H1 (cell line): ENCODE measurements around the gene BATF3. TPM values are rescaled to one million over a fixed set of nuclear protein-coding genes. Genes with fewer than 3 reads are reported as not detected.

Experiments used
- CTCF ChIA-PET: fragments of 300-600 bp; sonication (Branson Sonifier 250); formaldehyde crosslinking; loops from one replicate; lab custom pipeline; 2021; ENCODE audit not compliant: partially characterized antibody; lab: Charles Lee
- POLR2A ChIA-PET: fragments of 300-600 bp; sonication (Branson Sonifier 250); formaldehyde crosslinking; loops from one replicate; lab custom pipeline; 2021; ENCODE audit warnings: inconsistent platforms; ENCODE audit not compliant: partially characterized antibody; lab: Charles Lee
- DNase-seq, 2 experiments: peaks; one replicate each; pipeline versions ENCODE4 v3.0.0 to v3.0.0-alpha.2; 2010 to 2022; ENCODE audit warnings: low spot score in 2 of 2, low read depth in 1 of 2, mixed read lengths in 1 of 2
- FAIRE-seq: peaks from 2 replicates; lab custom pipeline; 2011; peaks lifted over from hg19 to GRCh38; lab: Jason Lieb, UNC
- H2AFZ ChIP-seq: 2 replicates; pipeline ENCODE4 v1.8.1; 2012; ENCODE audit warnings: low read length, inconsistent platforms
- H2AK5ac ChIP-seq: 2 replicates; pipeline ENCODE4 v1.6.1; 2013; ENCODE audit warnings: low read depth, low read length
- H2BK120ac ChIP-seq: replicated peaks from 2 replicates; pipeline ENCODE3; 2013; ENCODE audit warnings: low read depth, low read length, inconsistent platforms
- H2BK12ac ChIP-seq: 2 replicates; pipeline ENCODE4 v1.6.1; 2013; ENCODE audit warnings: low read depth, low read length
- H2BK15ac ChIP-seq: 2 replicates; pipeline ENCODE4 v1.6.1; 2013; ENCODE audit warnings: low read length
- H2BK20ac ChIP-seq: 2 replicates; pipeline ENCODE4 v1.6.1; 2013; ENCODE audit warnings: low read length
- H2BK5ac ChIP-seq: 2 replicates; pipeline ENCODE4 v1.6.1; 2013; ENCODE audit warnings: low read depth, low read length
- H3K14ac ChIP-seq: 2 replicates; pipeline ENCODE4 v1.6.1; 2013; ENCODE audit warnings: inconsistent platforms; ENCODE audit not compliant: insufficient read length
- H3K18ac ChIP-seq: 2 replicates; pipeline ENCODE4 v1.6.1; 2013; ENCODE audit warnings: low read length; ENCODE audit errors: extremely low read depth
- H3K23ac ChIP-seq: 2 replicates; pipeline ENCODE4 v1.6.1; 2013; ENCODE audit warnings: inconsistent platforms; ENCODE audit not compliant: insufficient read length
- H3K23me2 ChIP-seq: 2 replicates; pipeline ENCODE4 v1.6.1; 2013; ENCODE audit warnings: low read depth, low read length
- H3K27ac ChIP-seq: 2 replicates; pipeline ENCODE4 v1.6.1; 2011; ENCODE audit warnings: low read depth, low read length, inconsistent platforms
- H3K27me3 ChIP-seq, 4 experiments: replicated peaks in 1 of 4; 1 replicate in 1 of 4; 2 replicates in 3 of 4; pipeline versions ENCODE4 v1.6.1 to v1.8.1; 2011 to 2013; ENCODE audit warnings: low read length in 3 of 4, mild to moderate bottlenecking in 3 of 4, inconsistent platforms in 2 of 4, mixed read lengths in 2 of 4, moderate library complexity in 1 of 4; ENCODE audit not compliant: control insufficient read depth in 3 of 4, insufficient read depth in 3 of 4; ENCODE audit errors: extremely low read depth in 1 of 4
- H3K36me3 ChIP-seq, 4 experiments: 2 replicates each; pipeline versions ENCODE4 v1.6.1 to v1.8.1; 2011 to 2013; ENCODE audit warnings: mild to moderate bottlenecking in 4 of 4, low read length in 3 of 4, moderate library complexity in 2 of 4, control low read depth in 1 of 4, inconsistent platforms in 1 of 4; ENCODE audit not compliant: insufficient read depth in 4 of 4, control insufficient read depth in 2 of 4
- H3K4ac ChIP-seq: replicated peaks from 2 replicates; pipeline ENCODE3; 2013; ENCODE audit warnings: low read length, low read depth, mixed read lengths, inconsistent platforms; ENCODE audit not compliant: insufficient read length
- H3K4me1 ChIP-seq, 4 experiments: replicated peaks in 1 of 4; 1 replicate in 1 of 4; 2 replicates in 3 of 4; pipeline versions ENCODE4 v1.6.1 to v1.8.1; 2011 to 2013; ENCODE audit warnings: low read length in 3 of 4, inconsistent platforms in 2 of 4, mixed read lengths in 1 of 4; ENCODE audit not compliant: insufficient read depth in 4 of 4, control insufficient read depth in 3 of 4
- H3K4me2 ChIP-seq, 2 experiments: 2 replicates each; pipeline versions ENCODE4 v1.6.1 to v1.8.1; 2011 to 2013; ENCODE audit warnings: low read depth in 2 of 2, low read length in 2 of 2, control low read depth in 1 of 2, inconsistent platforms in 1 of 2, mild to moderate bottlenecking in 1 of 2; ENCODE audit not compliant: insufficient read depth in 1 of 2
- H3K4me3 ChIP-seq, 4 experiments: fragments of 200-600, 300-600 bp in 1 of 4; sonication (generic), shearing (Covaris generic), sonication (Bioruptor Twin) in 1 of 4; 2 replicates each; pipeline versions ENCODE4 v1.5.1 to v1.8.1; 2011 to 2016; ENCODE audit warnings: low read length in 4 of 4, low read depth in 3 of 4, control low read depth in 2 of 4, inconsistent platforms in 2 of 4, mild to moderate bottlenecking in 2 of 4, mixed read lengths in 1 of 4, moderate library complexity in 1 of 4; ENCODE audit not compliant: insufficient read depth in 2 of 4; ENCODE audit errors: extremely low read depth in 1 of 4
- H3K56ac ChIP-seq: replicated peaks from 2 replicates; pipeline ENCODE3; 2013; ENCODE audit warnings: low read depth, mild to moderate bottlenecking, mixed read lengths, low read length, inconsistent platforms; ENCODE audit not compliant: insufficient read length
- H3K79me1 ChIP-seq: 2 replicates; pipeline ENCODE4 v1.6.1; 2013; ENCODE audit warnings: low read depth, low read length, control low read depth
- H3K79me2 ChIP-seq, 2 experiments: 2 replicates each; pipeline versions ENCODE4 v1.6.1 to v1.8.1; 2012 to 2013; ENCODE audit warnings: low read length in 2 of 2, mild to moderate bottlenecking in 2 of 2, inconsistent platforms in 1 of 2; ENCODE audit not compliant: insufficient read depth in 2 of 2, control insufficient read depth in 1 of 2
- H3K9ac ChIP-seq, 4 experiments: replicated peaks in 1 of 4; 1 replicate in 1 of 4; 2 replicates in 3 of 4; pipeline versions ENCODE4 v1.6.1 to v1.8.1; 2011 to 2013; ENCODE audit warnings: low read depth in 3 of 4, low read length in 3 of 4, control low read depth in 2 of 4, mild to moderate bottlenecking in 2 of 4, moderate library complexity in 2 of 4, inconsistent platforms in 1 of 4; ENCODE audit errors: extremely low read depth in 1 of 4
- H3K9me3 ChIP-seq, 2 experiments: 2 replicates each; pipeline versions ENCODE4 v1.6.1 to v1.8.1; 2012 to 2013; ENCODE audit warnings: mild to moderate bottlenecking in 2 of 2, moderate library complexity in 2 of 2, control low read depth in 1 of 2, inconsistent platforms in 1 of 2, low read depth in 1 of 2, low read length in 1 of 2, mixed read lengths in 1 of 2; ENCODE audit not compliant: insufficient read depth in 2 of 2
- H4K20me1 ChIP-seq, 2 experiments: replicated peaks in 1 of 2; 2 replicates each; pipeline versions ENCODE3 to v1.8.1; 2011 to 2013; ENCODE audit warnings: inconsistent platforms in 2 of 2, low read length in 2 of 2, mild to moderate bottlenecking in 1 of 2; ENCODE audit not compliant: insufficient read depth in 2 of 2, control insufficient read depth in 1 of 2
- H4K5ac ChIP-seq: 2 replicates; pipeline ENCODE4 v1.6.1; 2013; ENCODE audit warnings: low read length, low read depth, mixed read lengths, inconsistent platforms; ENCODE audit not compliant: insufficient read length
- H4K8ac ChIP-seq: 2 replicates; pipeline ENCODE4 v1.8.0; 2013; ENCODE audit warnings: mild to moderate bottlenecking, moderate library complexity, low read length, inconsistent platforms; ENCODE audit not compliant: insufficient read depth; ENCODE audit errors: extremely low read depth
- H4K91ac ChIP-seq: replicated peaks from 2 replicates; pipeline ENCODE3; 2013; ENCODE audit warnings: low read length, mixed read lengths, inconsistent platforms; ENCODE audit not compliant: insufficient read length
- EGR1 ChIP-seq: IDR thresholded peaks from 2 replicates; pipeline ENCODE4 v1.6.1; 2011; ENCODE audit warnings: low read depth, low read length, borderline replicate concordance
- EP300 ChIP-seq, 2 experiments: IDR thresholded peaks; 1 replicate in 1 of 2; 2 replicates in 1 of 2; pipeline ENCODE4 v1.6.1; 2011 to 2012; ENCODE audit warnings: low read depth in 2 of 2, low read length in 2 of 2, mild to moderate bottlenecking in 2 of 2, borderline replicate concordance in 1 of 2, inconsistent platforms in 1 of 2, moderate library complexity in 1 of 2
- KDM4A ChIP-seq: IDR thresholded peaks from one replicate; pipeline ENCODE4 v1.7.1; 2012; ENCODE audit warnings: low read depth, mild to moderate bottlenecking, moderate library complexity, low read length, inconsistent platforms; ENCODE audit not compliant: severe bottlenecking
- MAX ChIP-seq: IDR thresholded peaks from 2 replicates; pipeline ENCODE4 v1.6.1; 2012; ENCODE audit warnings: inconsistent platforms
- NANOG ChIP-seq: IDR thresholded peaks from 2 replicates; pipeline ENCODE4 v1.6.1; 2011; ENCODE audit warnings: low read length, low read depth, mild to moderate bottlenecking, inconsistent platforms; ENCODE audit not compliant: insufficient read depth, poor library complexity, severe bottlenecking
- SIX5 ChIP-seq: IDR thresholded peaks from 2 replicates; pipeline ENCODE4 v1.6.1; 2011; ENCODE audit warnings: mild to moderate bottlenecking, low read depth, low read length
- SUZ12 ChIP-seq: fragments of 200-600 bp; sonication (generic); IDR thresholded peaks from 2 replicates; pipeline ENCODE4 v1.6.1; 2012; ENCODE audit warnings: mild to moderate bottlenecking, inconsistent platforms, low read length, moderate library complexity, mixed read lengths
- WGBS, 2 experiments: shearing (Covaris generic) in 1 of 2; methylation state at CpG; one replicate each; pipeline versions ENCODE4 v1.1.6 to v1.1.7; 2013 to 2015; ENCODE audit warnings: low lambda C conversion rate in 2 of 2, mixed read lengths in 2 of 2, inconsistent platforms in 1 of 2, low coverage in 1 of 2, missing lambda C conversion rate in 1 of 2; ENCODE audit not compliant: insufficient replicate concordance in 2 of 2, insufficient coverage in 1 of 2, insufficient read length in 1 of 2; ENCODE audit errors: extremely low coverage in 1 of 2, missing lambda C conversion rate in 1 of 2; 5-methylcytosine and 5-hydroxymethylcytosine counted together
- polyA plus RNA-seq, 7 experiments: library from polyadenylated mRNA; depleted of rRNA in 3 of 7; stranded (reverse) in 5 of 7; unstranded in 2 of 7; fragments of >200 nt in 5 of 7; fragments of 200-250 nt in 2 of 7; gene quantifications; 1 replicate in 5 of 7; 2 replicates in 1 of 7; 4 replicates in 1 of 7; pipeline versions ENCODE4 v1.2.1 to v1.2.3, GENCODE V29; 2011 to 2013; ENCODE audit warnings: missing spikeins in 2 of 7, mixed read lengths in 2 of 7
- total RNA-seq: library from RNA; stranded (reverse); fragmentation: NEBNext Ultra II Directional; extraction: Animal tissue kit (Norgen Biotek cat#: 25700); gene quantifications from 2 replicates; pipeline ENCODE4 v1.2.1, GENCODE V29; 2021
- TF ChIP-seq, protein P1 (sequence below), 3 experiments: IDR thresholded peaks; 1 replicate in 2 of 3; 2 replicates in 1 of 3; pipeline versions ENCODE4 v1.5.1 to v1.6.1; 2011; ENCODE audit warnings: low read length in 3 of 3, mild to moderate bottlenecking in 3 of 3, inconsistent platforms in 2 of 3, low read depth in 1 of 3, moderate library complexity in 1 of 3; ENCODE audit not compliant: insufficient read depth in 1 of 3; ENCODE audit errors: control extremely low read depth in 1 of 3

The BATF3 gene
- total and polyA plus RNA-seq, 2 of the 8 experiments (the other 6 are each of a cell fraction or from before 2014, with no cell fraction given), result 6.3 TPM

DNA sequence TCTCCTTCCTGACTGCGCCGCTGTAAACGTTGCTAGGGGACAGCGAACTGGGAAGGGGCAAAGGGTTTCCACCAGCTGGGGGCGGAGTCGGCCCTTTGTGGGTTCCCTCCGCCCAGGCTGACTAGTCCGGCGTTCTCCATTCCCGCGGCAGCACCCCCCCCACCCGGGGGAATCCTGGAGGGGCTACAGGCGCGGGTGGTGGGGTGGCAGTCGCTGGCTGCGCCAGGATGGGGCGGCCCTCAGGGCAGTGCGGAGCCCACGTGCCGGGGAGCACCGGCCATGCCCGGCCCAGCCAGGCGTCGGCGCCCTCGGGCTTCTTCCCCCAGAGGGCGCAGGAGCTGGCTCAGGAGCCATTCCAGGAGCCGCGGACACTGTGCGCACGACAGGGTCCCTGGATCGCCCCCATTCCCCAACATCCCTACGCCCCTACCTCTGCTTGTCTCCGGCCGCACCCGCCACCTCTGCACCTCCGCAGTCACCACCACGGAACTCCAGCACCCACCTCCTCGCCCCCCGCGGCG lies 476 bp downstream of the BATF3 start:
- CTCF ChIA-PET, result interaction anchor here (0.6 to 4.8 kb wide), 11 partner anchors 22 to 243 kb away, joined by 3 to 27 read pairs (median 3); no protein-coding TSS in a partner anchor
- TF ChIP-seq MAX (peak; percentile 96), SUZ12 (no peak), EP300 (IDR thresholded peaks at IDR 0.05; ENCODE audit: borderline replicate concordance in 1 of 2, low read depth in 2 of 2, low read length in 2 of 2) (no peak), KDM4A (peak; percentile 49), EGR1 (no peak), SIX5 (no peak), NANOG (no peak)
- TF ChIP-seq, protein P1, sequence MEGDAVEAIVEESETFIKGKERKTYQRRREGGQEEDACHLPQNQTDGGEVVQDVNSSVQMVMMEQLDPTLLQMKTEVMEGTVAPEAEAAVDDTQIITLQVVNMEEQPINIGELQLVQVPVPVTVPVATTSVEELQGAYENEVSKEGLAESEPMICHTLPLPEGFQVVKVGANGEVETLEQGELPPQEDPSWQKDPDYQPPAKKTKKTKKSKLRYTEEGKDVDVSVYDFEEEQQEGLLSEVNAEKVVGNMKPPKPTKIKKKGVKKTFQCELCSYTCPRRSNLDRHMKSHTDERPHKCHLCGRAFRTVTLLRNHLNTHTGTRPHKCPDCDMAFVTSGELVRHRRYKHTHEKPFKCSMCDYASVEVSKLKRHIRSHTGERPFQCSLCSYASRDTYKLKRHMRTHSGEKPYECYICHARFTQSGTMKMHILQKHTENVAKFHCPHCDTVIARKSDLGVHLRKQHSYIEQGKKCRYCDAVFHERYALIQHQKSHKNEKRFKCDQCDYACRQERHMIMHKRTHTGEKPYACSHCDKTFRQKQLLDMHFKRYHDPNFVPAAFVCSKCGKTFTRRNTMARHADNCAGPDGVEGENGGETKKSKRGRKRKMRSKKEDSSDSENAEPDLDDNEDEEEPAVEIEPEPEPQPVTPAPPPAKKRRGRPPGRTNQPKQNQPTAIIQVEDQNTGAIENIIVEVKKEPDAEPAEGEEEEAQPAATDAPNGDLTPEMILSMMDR (IDR thresholded peaks at IDR 0.05; ENCODE audit: control extremely low read depth in 1 of 3, insufficient read depth in 1 of 3, low read depth in 1 of 3, low read length in 3 of 3), result peak; percentile 63 to 86 (median 66)

More for the DNA sequence above, 476 bp downstream of the BATF3 start:
- Histone ChIP-seq H2BK15ac (no peak overlapping the region), H4K20me1 (peaks cover 0 to 2% of the 10 kb centered on the region in 2 experiments), H3K79me2 (no peaks in the 10 kb centered on the region), H3K56ac (no peak overlapping the region), H3K27ac (no peak overlapping the region), H3K9me3 (no peaks in the 10 kb centered on the region), H3K23me2 (peaks cover 13% of the 10 kb centered on the region; the same call in 1 of the 2 replicates), H3K18ac (no peak overlapping the region), H3K27me3 (peaks cover 31 to 58% (median 47%) of the 10 kb centered on the region in 4 experiments), H2BK120ac (no peak overlapping the region), H4K5ac (no peak overlapping the region), H3K79me1 (no peaks in the 10 kb centered on the region), H4K91ac (no peak overlapping the region), H4K8ac (peak overlapping the region; percentile 51; the same call in 1 of the 2 replicates), H2BK20ac (no peak overlapping the region), H3K9ac (0 out of 7 replicates have a peak overlapping the region, but pooled peaks of 1 of the 4 experiments have one; percentile 6), H3K4me3 (peak overlapping the region; percentile 29 to 69 (median 34)), H3K4ac (no peak overlapping the region), H3K23ac (no peak overlapping the region), H2BK12ac (no peak overlapping the region), H3K4me1 (peaks cover 5 to 8% (median 7%) of the 10 kb centered on the region in 4 experiments; a peak in 6 of 7 replicates), H3K14ac (no peak overlapping the region), H2AK5ac (no peak overlapping the region), H2BK5ac (no peak overlapping the region), H2AFZ (peak overlapping the region; percentile 83), H3K4me2 (peak overlapping the region; percentile 80 to 91), H3K36me3 (peaks cover 0 to 5% (median 0%) of the 10 kb centered on the region in 4 experiments; a peak in 1 of 8 replicates)
- POLR2A ChIA-PET, result interaction anchor here (2.5 kb wide), 1 partner anchor 90 kb away, joined by 18 read pairs; the partner anchor contains the start of gene ATF3
- FAIRE-seq, result no peak
- WGBS, 2 experiments, result 3% methylated on average over 38 of the region's 42 CpGs; no CpG with 5 or more reads in 1 of the 2 experiments
- peak; percentile 33 to 84 for DNase-seq
